Measurements from ENCODE around the gene UBA7. TPM values are rescaled to one million over a fixed set of nuclear protein-coding genes. Genes with fewer than 3 reads are reported as not detected.
"Not testable (repeated sequence)": the region's sequence is repeated elsewhere in the genome, so short reads cannot be mapped to it uniquely, and the experiment has no call there.

The UBA7 gene
- 23.1 TPM for total RNA-seq
- long read RNA-seq, partial matches to known transcripts = 1 of 9 reads
- long read RNA-seq, other reads (novel, unspliced or antisense) = 5 of 9 reads

GRCh38 chr3:49813497-49814174 lies at the start of gene UBA7:
Gene UBA7 (minus strand): TSS chr3:49813953. CDS start chr3:49813787, 166 bp downstream.
- peak; percentile 92 for ATAC-seq
- intact Hi-C loops (cut with DNase I) = no loop called here
- peak; percentile 78 for DNase-seq (ENCODE audit: missing footprints)

- ATAC-seq (no peak), DNase-seq (ENCODE audit: missing footprints) (no peak)
- intact Hi-C loops (cut with DNase I) = no loop called here
These were observed 46.0 kb upstream of the UBA7 start for GRCh38 chr3:49859576-49860305.

- DNase-seq (ENCODE audit: missing footprints) = peak; percentile 94
- intact Hi-C loops (cut with DNase I) = no loop called here
- ATAC-seq = peak; percentile 98
These were observed 42.6 kb upstream of the UBA7 start, which contains the start of gene TRAIP for GRCh38 chr3:49856181-49857005. Gene TRAIP (minus strand): TSS chr3:49856564. CDS start chr3:49856453, 111 bp downstream.

GRCh38 chr3:49855662-49856061 lies 41.9 kb upstream of the UBA7 start:
- intact Hi-C loops (cut with DNase I) = no loop called here
- ATAC-seq (no peak), DNase-seq (ENCODE audit: missing footprints) (no peak)

GRCh38 chr3:49845694-49846093 lies 31.9 kb upstream of the UBA7 start:
- intact Hi-C loops (cut with DNase I) = no loop called here
- no peak for ATAC-seq
- no peak for DNase-seq (ENCODE audit: missing footprints)

GRCh38 chr3:49844464-49845183 lies 30.9 kb upstream of the UBA7 start:
- DNase-seq (ENCODE audit: missing footprints) = no peak
- no peak for ATAC-seq
- intact Hi-C loops (cut with DNase I) = no loop called here

GRCh38 chr3:49842843-49843517 lies 29.2 kb upstream of the UBA7 start:
- DNase-seq (ENCODE audit: missing footprints) (no peak), ATAC-seq (no peak)
- intact Hi-C loops (cut with DNase I) = no loop called here

GRCh38 chr3:49841806-49842205 lies 28.1 kb upstream of the UBA7 start:
- ATAC-seq = no peak
- intact Hi-C loops (cut with DNase I) = loop anchor here (2.0 kb wide), 1 partner anchor 65 kb away; no protein-coding TSS in a partner anchor
- DNase-seq (ENCODE audit: missing footprints) = no peak

GRCh38 chr3:49841126-49841696 lies 27.5 kb upstream of the UBA7 start:
- ATAC-seq = no peak

GRCh38 chr3:49840388-49840787 lies 26.6 kb upstream of the UBA7 start:
- DNase-seq (ENCODE audit: missing footprints) = no peak
- intact Hi-C loops (cut with DNase I) = loop anchor here (2.0 kb wide), 1 partner anchor 66 kb away; no protein-coding TSS in a partner anchor
- ATAC-seq = no peak

More at GRCh38 chr3:49841126-49841696, 27.5 kb upstream of the UBA7 start:
- intact Hi-C loops (cut with DNase I) = loop anchor here (2.0 kb wide), 1 partner anchor 66 kb away; no protein-coding TSS in a partner anchor
- DNase-seq (ENCODE audit: missing footprints) = no peak

- intact Hi-C loops (cut with DNase I) = loop anchor here (1.0 kb wide), 1 partner anchor 36 kb away; the partner anchor contains the start of gene INKA1
- DNase-seq (ENCODE audit: missing footprints) (peak; percentile 89), ATAC-seq (peak; percentile 85)
These were observed 25.5 kb upstream of the UBA7 start for GRCh38 chr3:49839193-49839809.

GRCh38 chr3:49831341-49831740 lies 17.6 kb upstream of the UBA7 start:
- ATAC-seq = no peak
- intact Hi-C loops (cut with DNase I) = no loop called here
- no peak for DNase-seq (ENCODE audit: missing footprints)

- no peak for ATAC-seq
- intact Hi-C loops (cut with DNase I) = no loop called here
- no peak for DNase-seq (ENCODE audit: missing footprints)
These were observed 12.3 kb upstream of the UBA7 start for GRCh38 chr3:49826016-49826415.

GRCh38 chr3:49823131-49823530 lies 9.4 kb upstream of the UBA7 start:
- DNase-seq (ENCODE audit: missing footprints); ATAC-seq; intact Hi-C loops (cut with DNase I): not testable (repeated sequence)

GRCh38 chr3:49812916-49813496 lies 747 bp downstream of the UBA7 start:
- DNase-seq (ENCODE audit: missing footprints) = no peak
- intact Hi-C loops (cut with DNase I) = no loop called here
- peak; percentile 66 for ATAC-seq

- DNase-seq (ENCODE audit: missing footprints) (no peak), ATAC-seq (no peak)
- intact Hi-C loops (cut with DNase I) = no loop called here
These were observed 6.2 kb downstream of the UBA7 start for GRCh38 chr3:49807431-49808114.
